IMR-90 (cell line): ENCODE results near the gene TMEM132A.

ENCODE experiments used
- POLR2A ChIP-seq: IDR thresholded peaks from 2 replicates; pipeline ENCODE4 v1.6.1; 2012; ENCODE audit warnings: mild to moderate bottlenecking, low read depth, low read length
- SMC3 ChIP-seq: fragments of 150-350 bp; IDR thresholded peaks from 2 replicates; pipeline ENCODE4 v1.6.1; 2016; ENCODE audit warnings: low read depth, mild to moderate bottlenecking, antibody characterized with exemption, low read length, moderate library complexity
- TF ChIP-seq, protein P1 (sequence below): conservative IDR thresholded peaks from 2 replicates; pipeline ENCODE4 v1.5.1; 2012; ENCODE audit warnings: mild to moderate bottlenecking, low read depth, low read length, improper control_type of control experiment
- TF ChIP-seq, protein P2 (sequence below): fragments of 150-350 bp; IDR thresholded peaks from 2 replicates; pipeline ENCODE4 v1.6.1; 2017; ENCODE audit warnings: mild to moderate bottlenecking, antibody characterized with exemption, low read length, low read depth

DNA sequence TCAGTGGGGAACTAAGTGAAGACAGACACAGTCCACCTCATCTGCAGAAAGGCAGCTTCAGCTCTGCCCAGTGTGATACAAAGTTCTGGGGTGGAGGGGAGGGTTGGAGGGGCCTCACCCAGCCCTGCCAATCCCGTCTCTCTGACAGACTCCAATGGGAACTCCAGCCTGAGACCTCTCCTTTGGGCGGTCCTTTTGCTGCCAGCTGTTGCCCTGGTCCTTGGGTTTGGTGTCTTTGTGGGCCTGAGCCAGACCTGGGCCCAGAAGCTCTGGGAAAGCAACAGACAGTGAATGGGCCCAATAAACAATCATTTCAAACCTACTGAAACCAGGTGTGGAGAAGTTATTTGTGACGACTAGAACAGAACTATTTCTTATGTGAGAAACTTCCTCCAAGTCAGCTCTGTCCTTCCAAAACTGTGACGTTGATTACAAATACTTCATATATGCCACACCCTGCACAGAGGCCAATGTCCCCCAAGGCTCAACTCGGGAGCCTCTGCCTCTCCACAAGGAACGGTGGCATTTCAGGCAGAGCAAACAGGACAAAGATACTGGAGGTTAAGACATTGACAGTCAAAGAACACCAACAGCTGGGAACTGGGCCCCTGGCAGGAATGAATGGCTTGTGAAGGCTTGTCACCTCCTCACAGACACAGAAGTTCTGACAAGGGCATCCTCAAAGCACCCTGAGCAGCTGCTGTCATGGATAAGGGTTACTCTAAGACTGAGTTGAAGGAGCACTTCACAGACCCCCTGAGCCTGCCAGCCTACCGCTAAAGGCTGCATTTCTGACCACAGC lies 48.7 kb upstream of the TMEM132A start:
- TF ChIP-seq POLR2A, result no peak
- TF ChIP-seq, protein P1, sequence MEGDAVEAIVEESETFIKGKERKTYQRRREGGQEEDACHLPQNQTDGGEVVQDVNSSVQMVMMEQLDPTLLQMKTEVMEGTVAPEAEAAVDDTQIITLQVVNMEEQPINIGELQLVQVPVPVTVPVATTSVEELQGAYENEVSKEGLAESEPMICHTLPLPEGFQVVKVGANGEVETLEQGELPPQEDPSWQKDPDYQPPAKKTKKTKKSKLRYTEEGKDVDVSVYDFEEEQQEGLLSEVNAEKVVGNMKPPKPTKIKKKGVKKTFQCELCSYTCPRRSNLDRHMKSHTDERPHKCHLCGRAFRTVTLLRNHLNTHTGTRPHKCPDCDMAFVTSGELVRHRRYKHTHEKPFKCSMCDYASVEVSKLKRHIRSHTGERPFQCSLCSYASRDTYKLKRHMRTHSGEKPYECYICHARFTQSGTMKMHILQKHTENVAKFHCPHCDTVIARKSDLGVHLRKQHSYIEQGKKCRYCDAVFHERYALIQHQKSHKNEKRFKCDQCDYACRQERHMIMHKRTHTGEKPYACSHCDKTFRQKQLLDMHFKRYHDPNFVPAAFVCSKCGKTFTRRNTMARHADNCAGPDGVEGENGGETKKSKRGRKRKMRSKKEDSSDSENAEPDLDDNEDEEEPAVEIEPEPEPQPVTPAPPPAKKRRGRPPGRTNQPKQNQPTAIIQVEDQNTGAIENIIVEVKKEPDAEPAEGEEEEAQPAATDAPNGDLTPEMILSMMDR, result no peak
- no peak for TF ChIP-seq SMC3
- TF ChIP-seq, protein P2, sequence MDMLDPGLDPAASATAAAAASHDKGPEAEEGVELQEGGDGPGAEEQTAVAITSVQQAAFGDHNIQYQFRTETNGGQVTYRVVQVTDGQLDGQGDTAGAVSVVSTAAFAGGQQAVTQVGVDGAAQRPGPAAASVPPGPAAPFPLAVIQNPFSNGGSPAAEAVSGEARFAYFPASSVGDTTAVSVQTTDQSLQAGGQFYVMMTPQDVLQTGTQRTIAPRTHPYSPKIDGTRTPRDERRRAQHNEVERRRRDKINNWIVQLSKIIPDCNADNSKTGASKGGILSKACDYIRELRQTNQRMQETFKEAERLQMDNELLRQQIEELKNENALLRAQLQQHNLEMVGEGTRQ, result no peak
